GM21529 (cell line): ENCODE measurements around the gene PPIP5K2.

ENCODE experiments used
- ATAC-seq: cut with Tn5 transposase; IDR thresholded peaks from one replicate; pipeline ENCODE4 v1.9.1; 2021; ENCODE audit not compliant: unreplicated experiment

Gene PPIP5K2

GRCh38 chr5:103235891-103236290 lies 115.8 kb downstream of the PPIP5K2 start:
- ATAC-seq, result no peak

- no peak for ATAC-seq
Observed at GRCh38 chr5:103237778-103238177, 117.7 kb downstream of the PPIP5K2 start.

GRCh38 chr5:103243665-103244064 lies 123.6 kb downstream of the PPIP5K2 start:
- ATAC-seq, result no peak

- no peak for ATAC-seq
Observed at GRCh38 chr5:103244398-103244797, 124.3 kb downstream of the PPIP5K2 start.

- no peak for ATAC-seq
Observed at GRCh38 chr5:103245761-103246160, 125.7 kb downstream of the PPIP5K2 start.

- no peak for ATAC-seq
Observed at GRCh38 chr5:103247118-103247517, 127.0 kb downstream of the PPIP5K2 start.

GRCh38 chr5:103249068-103249467 lies 129.0 kb downstream of the PPIP5K2 start:
- ATAC-seq, result no peak

GRCh38 chr5:103254921-103255320 lies 134.8 kb downstream of the PPIP5K2 start:
- ATAC-seq, result no peak

GRCh38 chr5:103255691-103256090 lies 135.6 kb downstream of the PPIP5K2 start:
- ATAC-seq, result no peak

- ATAC-seq, result no peak
Observed at GRCh38 chr5:103256178-103256577, 136.1 kb downstream of the PPIP5K2 start.

GRCh38 chr5:103258368-103258956 lies 138.4 kb downstream of the PPIP5K2 start, which contains the start of gene MACIR:
MACIR (plus strand) TSS chr5:103258763; CDS start chr5:103275920, 17,157 bp downstream.
- ATAC-seq, result peak; percentile 74

- peak; percentile 34 for ATAC-seq
Observed at GRCh38 chr5:103258957-103259704, 139.0 kb downstream of the PPIP5K2 start.

- ATAC-seq, result no peak
Observed at GRCh38 chr5:103259705-103260355, 139.7 kb downstream of the PPIP5K2 start.

GRCh38 chr5:103260951-103261350 lies 140.8 kb downstream of the PPIP5K2 start:
- ATAC-seq, result peak; percentile 40
